NT2/D1 (cell line): ENCODE results near the gene GZMH.

Source experiments
- SUZ12 ChIP-seq: IDR thresholded peaks from 2 replicates; pipeline ENCODE4 v1.6.1; 2011; ENCODE audit not compliant: insufficient read length, insufficient read depth; ENCODE audit errors: extremely low read depth
- YY1 ChIP-seq: IDR thresholded peaks from 2 replicates; pipeline ENCODE4 v1.6.1; 2011; ENCODE audit not compliant: insufficient read length, insufficient read depth
- ZNF274 ChIP-seq: IDR thresholded peaks from 2 replicates; pipeline ENCODE4 v1.6.1; 2011; ENCODE audit warnings: mild to moderate bottlenecking, low read depth, low read length

DNA sequence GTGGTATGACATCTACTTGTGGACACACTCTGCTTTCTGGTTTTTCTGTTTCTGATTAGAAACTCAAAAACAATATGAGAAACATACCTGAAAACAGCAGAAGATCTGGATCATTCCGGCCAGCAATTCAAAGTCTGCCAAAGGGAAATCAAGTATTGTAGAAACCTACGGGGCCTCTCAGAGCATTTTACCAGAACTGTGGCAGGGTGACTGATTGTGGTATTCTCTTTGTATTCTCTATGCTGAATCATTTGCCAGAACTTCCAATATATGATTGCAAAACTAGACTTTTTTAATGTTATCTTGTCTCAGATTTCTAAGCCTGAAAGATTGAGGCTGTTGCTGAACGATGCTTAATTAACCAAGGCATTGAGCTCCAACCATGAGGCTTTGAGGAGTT lies 30.4 kb upstream of the GZMH start:
- no peak for TF ChIP-seq ZNF274
- TF ChIP-seq SUZ12 = no peak
- no peak for TF ChIP-seq YY1
